ENCODE results near the gene PAPSS1.

- TF ChIP-seq CTCF (IDR thresholded peaks at IDR 0.05) (no peak), POLR2A (IDR thresholded peaks at IDR 0.05) (no peak)
Observed at GRCh38 chr4:107691378-107691777, 28.7 kb downstream of the PAPSS1 start.

Measured in esophagus squamous epithelium (tissue), 4 donors.